ENCODE measurements around the gene ENTHD1. TPM values are rescaled to one million over a fixed set of nuclear protein-coding genes. Genes with fewer than 3 reads are reported as not detected.

Gene ENTHD1
- total RNA-seq, 1 donor from 2014 or later = 0.56 TPM

DNA sequence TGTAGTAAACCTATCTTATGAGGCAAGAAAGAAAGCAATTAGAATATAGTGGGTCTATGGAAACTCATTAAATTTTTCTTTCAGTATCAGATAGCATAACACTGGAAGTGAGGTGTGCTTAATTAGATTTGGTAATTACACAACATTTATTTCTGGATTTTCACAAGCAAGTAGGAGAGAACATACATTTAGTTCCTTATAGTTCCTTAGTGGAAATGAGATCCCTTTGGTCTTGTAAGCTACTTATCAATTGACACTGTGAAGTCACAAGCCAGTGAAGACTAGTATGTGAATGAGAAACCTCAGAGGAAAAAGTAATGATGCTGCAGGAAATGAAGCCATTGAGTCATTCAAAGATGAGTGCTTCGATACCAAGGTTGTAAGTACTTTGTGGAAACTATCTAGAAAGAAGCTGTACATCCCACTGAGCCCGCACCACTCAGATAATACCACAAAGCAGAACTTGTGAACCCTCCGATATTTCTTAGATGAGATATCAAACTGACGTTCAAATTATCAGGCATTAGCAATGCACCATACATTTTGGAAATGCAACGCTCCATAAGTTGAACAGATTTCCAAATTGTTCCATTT, 53.5 kb downstream of the ENTHD1 start:
- DNase-seq = peak; percentile 76
- Mint-ChIP-seq H3K9me3 (no peaks in the 10 kb centered on the region), H3K4me3 (no peak overlapping the region), H3K27me3 (peaks cover 13% of the 10 kb centered on the region), H3K4me1 (peaks cover 14% of the 10 kb centered on the region), H3K27ac (peak overlapping the region; percentile 4), H3K36me3 (ENCODE audit: low read depth) (peaks cover 2% of the 10 kb centered on the region)
- intact Hi-C loops (cut with micrococcal nuclease) = loop anchor here (1.0 to 2.0 kb wide), 2 partner anchors 61 to 121 kb away; partner anchors contain the start of gene GRAP2

- Mint-ChIP-seq H3K36me3 (ENCODE audit: low read depth) (peaks cover 2% of the 10 kb centered on the region), H3K4me1 (peaks cover 14% of the 10 kb centered on the region), H3K4me3 (no peak overlapping the region), H3K27ac (no peak overlapping the region), H3K27me3 (peaks cover 21% of the 10 kb centered on the region), H3K9me3 (no peaks in the 10 kb centered on the region)
- intact Hi-C loops (cut with micrococcal nuclease) = no loop called here
- DNase-seq = no peak
These were observed 54.4 kb downstream of the ENTHD1 start for GRCh38 chr22:39839204-39839603.

GRCh38 chr22:39833610-39834009, 60.0 kb downstream of the ENTHD1 start:
- Mint-ChIP-seq H3K36me3 (ENCODE audit: low read depth) (no peaks in the 10 kb centered on the region), H3K27ac (no peak overlapping the region), H3K4me1 (peaks cover 6% of the 10 kb centered on the region), H3K9me3 (no peaks in the 10 kb centered on the region), H3K4me3 (no peak overlapping the region), H3K27me3 (peaks cover 42% of the 10 kb centered on the region)
- no peak for DNase-seq
- intact Hi-C loops (cut with micrococcal nuclease) = no loop called here

- Mint-ChIP-seq H3K4me3 (no peak overlapping the region), H3K36me3 (ENCODE audit: low read depth) (no peaks in the 10 kb centered on the region)
These were observed 60.5 kb downstream of the ENTHD1 start for GRCh38 chr22:39833093-39833492.

DNA sequence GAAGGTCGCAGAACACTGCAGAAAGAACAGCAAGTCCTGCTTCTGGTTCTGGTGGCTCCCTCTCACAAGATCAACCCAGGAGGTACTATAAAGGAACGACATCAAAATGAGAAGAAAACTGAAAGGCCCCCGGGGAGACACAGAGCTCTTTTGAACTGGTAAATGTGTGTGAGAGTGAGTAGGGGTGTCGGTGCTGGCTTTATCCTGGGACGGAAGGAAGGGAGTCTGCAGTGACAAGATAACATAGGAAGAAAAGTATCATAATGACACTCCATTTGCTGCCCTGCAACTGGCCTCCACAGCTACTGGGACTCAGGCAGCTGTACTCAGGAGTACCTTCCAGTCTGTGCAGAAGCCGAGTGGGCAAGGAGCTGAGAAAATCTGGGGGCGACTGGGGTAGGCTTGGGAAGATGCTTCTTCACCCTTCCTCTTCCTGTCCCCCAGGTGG, 60.9 kb downstream of the ENTHD1 start:
- intact Hi-C loops (cut with micrococcal nuclease) = no loop called here
- no peak overlapping the region for H3K4me3 Mint-ChIP-seq

More at GRCh38 chr22:39833093-39833492, 60.5 kb downstream of the ENTHD1 start:
- no peak overlapping the region for H3K27ac Mint-ChIP-seq
- H3K27me3 Mint-ChIP-seq = peaks cover 42% of the 10 kb centered on the region
- intact Hi-C loops (cut with micrococcal nuclease) = no loop called here
- no peaks in the 10 kb centered on the region for H3K9me3 Mint-ChIP-seq
- peaks cover 6% of the 10 kb centered on the region for H3K4me1 Mint-ChIP-seq
- no peak for DNase-seq

DNA sequence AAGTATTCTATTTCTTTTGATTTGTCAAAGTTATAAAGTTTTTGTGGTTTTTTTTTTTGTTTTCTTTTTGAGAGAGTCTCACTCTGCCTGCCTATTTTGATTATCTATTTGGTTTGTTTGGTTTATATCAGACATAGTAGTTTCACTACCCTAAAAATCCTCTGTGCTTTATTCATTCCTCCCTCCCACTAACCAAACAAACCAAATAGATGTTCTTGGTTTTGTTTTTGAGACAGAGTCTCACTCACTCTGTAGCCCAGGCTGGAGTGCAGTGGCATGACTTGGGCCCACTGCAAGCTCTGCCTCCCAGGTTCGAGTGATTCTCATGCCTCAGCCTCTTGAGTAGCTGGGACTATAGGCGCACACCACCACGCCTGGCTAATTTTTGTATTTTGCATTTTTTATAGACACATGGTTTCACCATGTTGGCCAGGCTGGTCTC, 67.9 kb downstream of the ENTHD1 start:
- Mint-ChIP-seq H3K4me1 (peaks cover 9% of the 10 kb centered on the region), H3K9me3 (peaks cover 4% of the 10 kb centered on the region), H3K27ac (peak overlapping the region; percentile 51), H3K4me3 (no peak overlapping the region), H3K27me3 (peaks cover 16% of the 10 kb centered on the region), H3K36me3 (ENCODE audit: low read depth) (no peaks in the 10 kb centered on the region)
- peak; percentile 61 for DNase-seq
- intact Hi-C loops (cut with micrococcal nuclease) = no loop called here

More for the DNA sequence above, 60.9 kb downstream of the ENTHD1 start:
- H3K9me3 Mint-ChIP-seq = no peaks in the 10 kb centered on the region
- no peak overlapping the region for H3K27ac Mint-ChIP-seq
- H3K4me1 Mint-ChIP-seq = peaks cover 6% of the 10 kb centered on the region
- no peaks in the 10 kb centered on the region for H3K36me3 Mint-ChIP-seq (ENCODE audit: low read depth)
- DNase-seq = no peak
- H3K27me3 Mint-ChIP-seq = peaks cover 42% of the 10 kb centered on the region

DNA sequence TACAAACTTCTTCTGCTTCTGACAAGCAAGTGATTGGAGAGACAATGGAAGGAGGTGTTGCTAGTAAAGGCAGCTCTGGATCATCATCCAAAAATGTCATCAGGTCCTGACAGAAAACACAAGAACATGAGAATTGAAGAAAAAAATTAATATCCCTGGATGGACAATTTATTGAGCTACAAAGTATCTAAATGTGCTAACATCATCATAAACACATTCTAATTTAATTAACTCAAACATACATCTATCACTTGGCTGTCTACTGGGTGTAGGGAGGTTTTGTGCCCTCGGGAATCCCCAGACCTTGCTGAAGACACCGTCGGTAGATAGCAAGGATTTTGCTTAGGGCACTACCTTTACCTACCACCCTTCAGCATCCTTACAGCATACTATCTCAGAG, 72.6 kb downstream of the ENTHD1 start:
- intact Hi-C loops (cut with micrococcal nuclease) = no loop called here
- H3K36me3 Mint-ChIP-seq (ENCODE audit: low read depth) = no peaks in the 10 kb centered on the region
- H3K27me3 Mint-ChIP-seq = peaks cover 24% of the 10 kb centered on the region
- peaks cover 8% of the 10 kb centered on the region for H3K4me1 Mint-ChIP-seq
- H3K4me3 Mint-ChIP-seq = no peak overlapping the region
- no peak overlapping the region for H3K27ac Mint-ChIP-seq
- H3K9me3 Mint-ChIP-seq = peaks cover 4% of the 10 kb centered on the region
- no peak for DNase-seq

DNA sequence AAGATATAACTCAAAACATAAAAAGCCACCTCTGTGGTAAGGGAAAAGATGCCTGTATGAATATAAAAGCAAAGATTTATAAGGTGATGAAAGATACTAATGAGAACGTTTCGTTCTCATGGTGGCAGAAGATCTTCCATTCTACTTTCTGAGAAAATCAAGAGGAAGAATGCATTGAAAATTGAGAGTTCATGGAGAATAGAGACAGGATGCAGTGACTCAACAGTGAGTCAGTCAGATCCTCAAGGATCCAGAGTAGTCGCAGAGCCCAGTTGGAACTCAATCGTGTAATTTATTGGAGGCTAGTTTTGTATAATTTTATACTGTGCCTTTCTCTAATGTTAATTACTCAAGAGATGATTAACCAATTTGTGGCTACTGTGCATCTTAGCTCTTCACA, 73.3 kb downstream of the ENTHD1 start:
- Mint-ChIP-seq H3K36me3 (ENCODE audit: low read depth) (no peaks in the 10 kb centered on the region), H3K4me3 (no peak overlapping the region), H3K27ac (no peak overlapping the region), H3K4me1 (peaks cover under 1% of the 10 kb centered on the region), H3K27me3 (peaks cover 27% of the 10 kb centered on the region), H3K9me3 (peaks cover 4% of the 10 kb centered on the region)
- intact Hi-C loops (cut with micrococcal nuclease) = no loop called here
- no peak for DNase-seq

GRCh38 chr22:39819429-39819828, 74.1 kb downstream of the ENTHD1 start:
- DNase-seq = no peak
- Mint-ChIP-seq H3K27me3 (peaks cover 25% of the 10 kb centered on the region), H3K36me3 (ENCODE audit: low read depth) (no peaks in the 10 kb centered on the region), H3K4me3 (no peak overlapping the region), H3K4me1 (no peaks in the 10 kb centered on the region), H3K9me3 (peaks cover under 1% of the 10 kb centered on the region), H3K27ac (no peak overlapping the region)
- intact Hi-C loops (cut with micrococcal nuclease) = no loop called here

GRCh38 chr22:39818094-39818493, 75.5 kb downstream of the ENTHD1 start:
- Mint-ChIP-seq H3K27me3 (peaks cover 24% of the 10 kb centered on the region), H3K4me3 (no peak overlapping the region), H3K36me3 (ENCODE audit: low read depth) (no peaks in the 10 kb centered on the region), H3K9me3 (no peaks in the 10 kb centered on the region), H3K4me1 (no peaks in the 10 kb centered on the region), H3K27ac (no peak overlapping the region)
- no peak for DNase-seq
- intact Hi-C loops (cut with micrococcal nuclease) = no loop called here

GRCh38 chr22:39815932-39816331, 77.6 kb downstream of the ENTHD1 start:
- H3K36me3 Mint-ChIP-seq (ENCODE audit: low read depth) = no peaks in the 10 kb centered on the region
- no peaks in the 10 kb centered on the region for H3K9me3 Mint-ChIP-seq
- intact Hi-C loops (cut with micrococcal nuclease) = no loop called here

DNA sequence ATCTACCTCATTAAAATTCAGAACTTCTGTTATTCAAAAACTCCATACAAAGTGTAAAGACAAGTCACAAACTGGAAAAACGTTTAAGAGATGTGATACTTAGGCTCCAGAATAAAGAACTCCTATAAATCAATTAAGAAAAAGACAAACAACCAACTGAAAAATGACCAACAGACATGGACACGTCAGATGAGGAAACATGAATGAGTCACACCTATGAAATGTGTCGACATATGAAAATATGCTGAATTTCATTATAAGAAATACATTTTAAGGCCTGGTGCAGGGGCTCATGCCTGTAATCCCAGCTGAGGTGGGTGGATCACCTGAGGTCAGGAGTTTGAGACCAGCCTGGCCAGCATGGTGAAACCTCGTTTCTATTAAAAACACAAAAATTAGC, 78.7 kb downstream of the ENTHD1 start:
- Mint-ChIP-seq H3K9me3 (no peaks in the 10 kb centered on the region), H3K4me1 (peaks cover 5% of the 10 kb centered on the region), H3K36me3 (ENCODE audit: low read depth) (no peaks in the 10 kb centered on the region), H3K4me3 (no peak overlapping the region), H3K27ac (no peak overlapping the region), H3K27me3 (peaks cover 16% of the 10 kb centered on the region)
- intact Hi-C loops (cut with micrococcal nuclease) = no loop called here
- DNase-seq = no peak

More at GRCh38 chr22:39815932-39816331, 77.6 kb downstream of the ENTHD1 start:
- H3K4me3 Mint-ChIP-seq = no peak overlapping the region
- no peaks in the 10 kb centered on the region for H3K4me1 Mint-ChIP-seq
- H3K27me3 Mint-ChIP-seq = peaks cover 22% of the 10 kb centered on the region
- no peak for DNase-seq
- H3K27ac Mint-ChIP-seq = no peak overlapping the region

DNA sequence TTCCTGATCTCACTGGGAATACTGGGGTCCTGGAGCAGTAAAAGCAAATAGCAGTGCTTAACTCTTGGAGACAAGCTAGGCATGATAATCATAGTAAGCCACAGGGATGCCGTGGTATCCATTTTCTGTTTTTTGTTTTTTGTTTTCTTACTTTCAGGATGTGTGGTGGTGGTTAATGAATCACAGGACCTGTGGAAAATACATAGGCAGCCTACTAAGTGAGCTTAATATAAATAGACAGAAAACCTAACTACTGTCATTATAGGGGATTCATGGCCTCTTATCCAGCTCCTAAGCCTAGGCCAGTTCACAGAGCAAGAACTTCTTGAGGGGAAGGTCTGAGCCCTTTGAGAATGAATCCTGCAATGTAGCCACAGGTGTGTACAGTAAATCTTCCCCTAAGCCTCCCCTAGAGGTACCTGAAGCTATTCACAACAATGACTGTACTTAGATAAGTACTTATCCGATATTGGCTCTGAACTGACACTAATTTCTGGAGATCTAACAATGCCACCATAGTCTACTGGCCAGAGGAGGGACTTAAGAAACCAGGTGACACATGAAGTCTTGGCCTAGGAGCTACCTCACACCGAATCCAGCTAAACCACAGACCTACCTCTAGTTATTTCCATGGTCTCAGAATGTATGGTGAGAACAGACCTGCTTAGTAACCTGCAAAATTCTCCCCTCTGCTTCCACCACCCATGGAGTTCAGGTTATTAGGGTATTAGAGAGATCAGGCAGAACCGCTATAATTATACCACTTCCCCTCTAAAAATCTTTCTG, 83.6 kb downstream of the ENTHD1 start:
- intact Hi-C loops (cut with micrococcal nuclease) = no loop called here
- H3K36me3 Mint-ChIP-seq (ENCODE audit: low read depth) = no peaks in the 10 kb centered on the region
- H3K27me3 Mint-ChIP-seq = peaks cover 8% of the 10 kb centered on the region
- peak overlapping the region; percentile 27 for H3K27ac Mint-ChIP-seq
- DNase-seq = no peak
- H3K4me3 Mint-ChIP-seq = no peak overlapping the region
- peaks cover 26% of the 10 kb centered on the region for H3K4me1 Mint-ChIP-seq
- no peaks in the 10 kb centered on the region for H3K9me3 Mint-ChIP-seq

DNA sequence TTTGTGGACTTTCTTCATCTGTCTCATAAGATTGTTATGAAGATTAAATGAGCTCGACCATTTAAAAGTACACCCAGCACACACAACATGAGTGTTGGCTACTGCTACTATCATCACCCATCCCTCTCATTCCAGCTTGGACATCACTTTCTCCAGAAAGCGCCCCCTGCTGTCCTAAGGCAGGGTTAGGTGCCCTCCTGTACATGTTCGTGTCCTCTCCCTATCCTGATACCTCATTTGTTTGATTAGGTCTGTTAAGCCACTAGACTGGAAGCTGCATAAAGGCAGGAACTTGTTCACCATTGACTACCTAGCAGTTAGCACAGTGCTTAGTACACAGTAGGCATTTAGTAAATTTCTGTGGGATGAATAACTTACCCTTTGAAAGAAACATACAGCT, 85.5 kb downstream of the ENTHD1 start:
- H3K27ac Mint-ChIP-seq = no peak overlapping the region
- H3K36me3 Mint-ChIP-seq (ENCODE audit: low read depth) = peaks cover 3% of the 10 kb centered on the region
- H3K9me3 Mint-ChIP-seq = peaks cover 6% of the 10 kb centered on the region
- peak; percentile 64 for DNase-seq
- H3K4me3 Mint-ChIP-seq = no peak overlapping the region
- intact Hi-C loops (cut with micrococcal nuclease) = no loop called here
- H3K4me1 Mint-ChIP-seq = peaks cover 26% of the 10 kb centered on the region
- H3K27me3 Mint-ChIP-seq = peaks cover 12% of the 10 kb centered on the region
